ENCODE measurements around the gene PLCB3.
A peak's percentile ranks its signal among the peaks of the same experiment; 100 is the strongest.

The PLCB3 gene

DNA sequence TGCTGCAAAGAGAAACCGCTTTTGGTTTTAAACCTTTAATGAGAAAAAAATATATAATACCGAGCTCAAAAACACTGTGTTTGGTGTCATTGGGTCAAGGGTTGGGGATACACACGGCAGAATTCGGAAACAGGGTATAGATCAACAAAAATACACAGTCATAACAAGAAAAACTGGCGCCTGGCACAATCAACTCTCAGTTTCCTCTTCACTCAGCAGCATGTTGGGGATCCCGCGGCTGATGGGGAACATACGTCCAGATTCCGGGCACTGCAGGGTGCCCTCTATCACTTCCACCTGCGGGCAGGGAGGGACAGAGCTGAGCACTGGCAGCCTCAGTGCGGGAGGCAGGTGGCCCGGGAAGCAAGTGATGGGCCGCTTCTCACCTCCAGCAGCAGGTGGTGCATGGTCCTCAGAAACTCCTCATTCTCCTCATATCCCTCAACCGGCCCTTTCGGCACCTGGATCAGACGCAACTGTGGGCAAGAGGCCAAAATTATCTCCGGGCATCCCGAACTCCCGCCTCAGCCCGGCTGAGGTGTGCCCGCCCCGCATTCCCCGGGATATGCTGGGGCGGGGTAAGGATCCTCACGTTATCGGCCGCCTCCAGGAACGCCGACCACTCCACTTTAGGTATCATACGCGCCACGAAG lies 65.5 kb downstream of the PLCB3 start:
- peak in 1 of 58 donors; percentile 67 for DNase-seq

DNA sequence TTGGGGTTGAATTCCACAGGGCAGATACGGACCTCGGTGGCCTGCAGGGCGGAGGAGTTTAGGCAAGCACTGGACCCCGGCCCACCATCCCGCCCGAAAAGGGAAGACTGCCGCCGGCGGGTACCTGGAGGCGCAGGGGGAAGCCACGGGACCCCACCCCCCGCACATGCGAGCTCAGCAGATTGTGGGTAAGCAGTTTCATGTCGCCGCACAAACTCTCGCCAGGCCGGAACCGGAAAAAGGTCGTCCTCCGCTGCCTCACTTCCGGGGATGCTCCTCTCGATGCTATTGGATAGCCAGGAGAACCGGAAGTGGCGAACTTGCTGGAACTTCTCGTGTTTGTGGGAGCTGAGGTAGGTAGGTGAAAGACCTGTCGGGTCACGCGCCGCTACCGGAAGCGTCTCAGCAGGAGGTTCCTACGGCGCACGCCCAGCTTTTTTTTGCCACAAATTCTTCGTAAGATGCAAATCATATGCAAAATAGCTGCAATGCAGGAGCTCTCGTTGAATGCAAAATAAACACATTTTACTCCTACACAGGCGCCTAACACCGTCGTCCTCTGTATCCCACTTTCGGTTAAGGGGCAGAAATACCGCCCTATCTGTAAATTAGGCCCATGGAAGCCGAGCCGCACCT lies 66.1 kb downstream of the PLCB3 start, which contains the start of gene TRMT112:
TSS of gene TRMT112 (minus strand) at position 235 of the 636 bp plus-strand sequence. CDS start at position 202, 33 bp downstream.
- DNase-seq: peak; percentile 77 to 98 (median 95)

DNA sequence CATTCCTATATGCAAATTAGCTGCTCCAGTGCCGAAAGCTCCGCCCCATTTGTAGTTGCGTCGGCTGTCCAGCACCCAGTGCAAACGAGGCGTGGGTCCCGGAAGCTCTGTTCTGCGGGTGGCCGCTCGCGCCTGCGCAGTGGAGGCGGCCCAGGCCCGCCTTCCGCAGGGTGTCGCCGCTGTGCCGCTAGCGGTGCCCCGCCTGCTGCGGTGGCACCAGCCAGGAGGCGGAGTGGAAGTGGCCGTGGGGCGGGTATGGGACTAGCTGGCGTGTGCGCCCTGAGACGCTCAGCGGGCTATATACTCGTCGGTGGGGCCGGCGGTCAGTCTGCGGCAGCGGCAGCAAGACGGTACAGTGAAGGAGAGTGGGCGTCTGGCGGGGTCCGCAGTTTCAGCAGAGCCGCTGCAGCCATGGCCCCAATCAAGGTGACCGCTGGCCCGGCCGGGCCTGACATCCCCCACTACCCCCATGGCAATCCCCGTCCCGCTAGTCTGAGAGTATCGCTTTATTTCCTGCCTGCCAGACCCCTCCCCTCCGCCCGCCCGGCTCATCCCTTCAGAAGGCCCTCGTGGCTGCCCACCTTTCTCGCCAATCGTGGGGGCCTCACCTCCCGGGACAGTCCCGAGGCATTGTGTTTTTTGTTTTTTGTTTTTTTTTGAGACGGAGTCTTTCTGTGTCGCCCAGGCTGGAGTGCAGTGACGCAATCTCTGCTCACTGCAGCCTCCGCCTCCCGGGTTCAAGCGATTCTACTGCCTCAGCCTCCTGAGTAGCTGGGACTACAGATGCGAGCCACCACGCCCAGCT lies 66.8 kb downstream of the PLCB3 start, which contains the start of gene PRDX5:
TSS of gene PRDX5 (plus strand) at position 161 of the 805 bp plus-strand sequence. CDS start at position 256, 95 bp downstream.
- DNase-seq: peak; percentile 82 to 98 (median 95)
